HG03432 (cell line): ENCODE measurements around the gene CSF1.
"Not testable (repeated sequence)": the region's sequence is repeated elsewhere in the genome, so short reads cannot be mapped to it uniquely, and the experiment has no call there.

Source experiments
- ATAC-seq: cut with Tn5 transposase; IDR thresholded peaks from one replicate; pipeline ENCODE4 v1.9.1; 2021; ENCODE audit warnings: mild to moderate bottlenecking, moderate library complexity; ENCODE audit not compliant: unreplicated experiment

CSF1 gene

GRCh38 chr1:109917768-109918606, 7.3 kb downstream of the CSF1 start:
- no peak for ATAC-seq

DNA sequence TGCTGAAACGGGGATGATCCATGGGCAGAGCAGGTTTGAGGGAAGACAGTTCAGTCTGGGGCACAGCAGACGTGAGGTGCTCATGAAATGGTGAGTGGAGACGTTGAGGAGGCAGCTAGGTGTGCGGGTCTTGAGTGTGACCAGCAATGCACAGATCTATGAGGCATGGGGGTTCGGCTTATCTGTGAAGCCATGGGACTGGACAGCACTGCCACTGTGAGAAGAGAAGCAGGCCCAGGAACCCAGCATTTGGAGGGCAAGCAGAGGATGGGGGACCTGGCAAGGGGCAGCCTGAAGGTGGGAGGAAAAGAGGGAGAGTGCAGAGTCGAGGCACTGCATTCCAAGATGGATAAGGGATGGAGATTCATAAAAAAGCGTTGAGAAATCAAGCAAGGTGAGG, 8.0 kb downstream of the CSF1 start:
- ATAC-seq: no peak

DNA sequence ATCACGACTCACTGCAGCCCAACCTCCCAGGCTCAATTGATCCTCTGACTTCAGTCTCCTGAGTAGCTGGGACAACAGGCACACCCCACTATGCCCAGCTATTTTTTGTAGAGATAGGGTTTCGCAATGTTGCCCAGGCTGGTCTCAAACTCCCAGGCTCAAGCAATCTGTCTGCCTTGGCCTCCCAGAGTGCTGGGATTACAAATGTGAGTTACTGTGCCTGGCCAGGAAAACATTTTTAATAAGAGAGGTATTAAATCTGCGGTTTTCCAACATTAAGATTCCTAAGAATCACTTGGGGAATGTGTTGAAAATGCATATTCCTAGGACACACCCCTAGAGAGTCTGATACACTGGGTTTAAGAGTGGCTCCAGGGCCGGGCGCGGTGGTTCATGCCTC, 8.7 kb downstream of the CSF1 start:
- ATAC-seq: no peak

- not testable (repeated sequence) for ATAC-seq
Measured at GRCh38 chr1:109920391-109920790, 9.7 kb downstream of the CSF1 start.

DNA sequence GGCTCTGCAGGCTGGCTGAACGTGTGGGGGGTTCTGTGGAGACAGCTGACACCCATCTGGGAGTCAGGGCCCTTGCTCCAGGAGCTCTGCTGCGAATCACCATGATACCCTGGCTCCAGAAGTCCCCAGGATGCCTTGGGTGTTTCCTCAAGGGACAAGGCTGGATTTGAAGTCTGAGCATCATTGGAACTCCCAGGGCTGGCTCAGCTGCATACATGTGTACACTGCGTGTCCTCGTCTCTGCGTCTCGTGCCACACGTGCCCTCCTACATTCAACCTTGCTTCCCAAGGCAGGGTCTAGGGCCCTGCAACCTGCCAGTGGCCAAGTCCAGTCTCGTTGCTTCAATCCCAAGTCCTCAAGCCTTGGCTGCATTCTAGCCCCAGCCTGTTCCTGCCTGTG, 11.7 kb downstream of the CSF1 start:
- no peak for ATAC-seq

- no peak for ATAC-seq
Measured at GRCh38 chr1:109923131-109923945, 12.7 kb downstream of the CSF1 start.

DNA sequence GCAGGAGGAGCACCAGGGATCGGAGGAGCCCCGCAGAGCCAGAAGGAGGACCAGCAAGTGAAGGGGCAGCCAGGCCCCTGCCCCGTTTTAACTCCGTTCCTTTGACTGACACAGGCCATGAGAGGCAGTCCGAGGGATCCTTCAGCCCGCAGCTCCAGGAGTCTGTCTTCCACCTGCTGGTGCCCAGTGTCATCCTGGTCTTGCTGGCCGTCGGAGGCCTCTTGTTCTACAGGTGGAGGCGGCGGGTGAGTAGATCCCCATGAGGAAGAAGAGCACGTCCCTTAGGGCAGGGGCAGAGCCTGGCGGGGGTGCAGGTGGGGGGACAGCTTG, 13.3 kb downstream of the CSF1 start:
- no peak for ATAC-seq

GRCh38 chr1:109924316-109924715, 13.7 kb downstream of the CSF1 start:
- ATAC-seq: no peak

DNA sequence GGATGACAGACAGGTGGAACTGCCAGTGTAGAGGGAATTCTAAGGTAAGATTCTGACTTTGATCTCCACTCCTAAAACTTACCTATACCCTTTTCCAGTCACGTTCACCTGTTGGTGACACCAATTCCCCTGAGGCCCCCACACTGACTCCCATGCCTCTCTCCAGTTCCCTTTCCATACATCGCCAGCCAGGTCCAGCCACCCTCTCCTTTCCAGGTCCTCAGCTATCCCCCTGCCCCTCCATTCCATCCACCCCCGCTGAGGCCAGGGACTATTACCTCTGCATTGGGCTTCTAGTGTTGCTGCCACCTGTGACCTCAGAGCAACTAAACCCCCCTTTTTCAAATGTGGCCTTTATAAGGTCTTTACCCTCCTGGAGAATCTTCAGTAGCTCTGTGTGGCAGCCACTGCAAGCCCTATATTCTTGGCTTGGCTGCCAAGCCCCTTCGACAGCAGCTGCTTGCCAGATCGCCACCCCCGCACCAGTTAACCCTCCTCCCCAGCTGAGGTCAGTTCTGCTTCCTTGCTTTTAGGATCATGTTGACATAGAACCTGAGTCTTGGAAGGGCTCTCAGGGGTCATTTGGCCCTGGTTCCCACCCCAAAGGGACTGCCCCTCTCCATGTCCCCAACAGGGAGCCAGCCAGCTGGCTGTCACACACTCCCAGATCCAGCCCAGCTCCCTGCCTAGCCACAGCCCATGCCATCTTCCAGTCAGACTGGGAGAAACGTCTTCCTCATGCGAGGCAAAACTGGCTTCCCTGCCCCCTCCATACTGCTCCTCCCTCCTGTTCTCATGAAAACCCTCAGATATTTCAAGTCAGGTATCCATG, 14.7 kb downstream of the CSF1 start:
- ATAC-seq: no peak

DNA sequence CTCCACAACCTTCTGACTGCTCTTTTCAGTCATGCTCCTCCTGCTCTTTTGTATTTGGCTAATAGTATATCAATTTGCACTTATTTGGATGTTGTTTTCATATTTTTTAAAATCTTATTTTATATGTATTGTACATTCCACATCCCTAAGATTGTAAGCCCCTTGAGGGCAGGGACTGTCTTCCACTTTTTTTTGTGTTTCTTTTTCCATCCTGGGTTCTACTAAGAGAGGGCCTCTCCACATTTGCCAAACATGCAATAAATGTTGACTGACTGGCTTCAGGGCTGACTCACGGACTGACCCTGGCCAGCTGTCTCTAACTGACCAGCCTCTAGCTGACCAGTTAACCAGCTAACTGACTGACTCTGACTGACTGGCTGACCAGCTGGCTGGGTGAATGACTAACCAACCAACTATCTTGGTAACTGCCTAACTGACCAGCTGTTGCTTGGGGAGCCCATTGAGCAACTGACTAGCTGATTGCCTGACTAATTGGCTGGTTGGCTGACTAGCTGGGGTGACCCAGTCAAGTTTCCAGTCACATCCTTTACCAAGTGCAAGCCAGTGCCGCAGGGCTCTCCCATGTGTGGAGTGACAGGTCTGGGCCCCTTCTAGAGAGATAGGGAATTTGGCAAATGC, 16.1 kb downstream of the CSF1 start:
- ATAC-seq: no peak

DNA sequence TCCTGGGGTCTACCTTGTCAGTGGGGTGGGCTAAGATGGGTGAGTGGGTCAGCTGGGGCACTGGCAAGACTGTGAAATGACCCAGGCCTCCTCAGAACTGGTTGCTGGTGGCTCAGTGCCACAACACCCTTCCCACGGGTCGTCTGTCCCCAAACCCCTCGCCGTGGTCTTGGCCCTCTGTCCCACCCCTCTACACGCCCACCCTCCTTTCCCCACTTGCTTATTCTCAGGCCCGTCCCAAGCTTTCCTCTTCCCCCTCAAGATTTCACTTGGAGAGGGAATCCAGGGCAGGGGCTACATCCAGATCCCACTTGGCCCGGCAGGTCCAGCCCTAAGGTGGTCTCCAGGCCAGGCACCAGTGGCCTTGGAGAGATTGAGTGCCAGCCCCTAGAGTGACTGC, 16.7 kb downstream of the CSF1 start:
- no peak for ATAC-seq

GRCh38 chr1:109927911-109928321, 17.3 kb downstream of the CSF1 start:
- no peak for ATAC-seq

DNA sequence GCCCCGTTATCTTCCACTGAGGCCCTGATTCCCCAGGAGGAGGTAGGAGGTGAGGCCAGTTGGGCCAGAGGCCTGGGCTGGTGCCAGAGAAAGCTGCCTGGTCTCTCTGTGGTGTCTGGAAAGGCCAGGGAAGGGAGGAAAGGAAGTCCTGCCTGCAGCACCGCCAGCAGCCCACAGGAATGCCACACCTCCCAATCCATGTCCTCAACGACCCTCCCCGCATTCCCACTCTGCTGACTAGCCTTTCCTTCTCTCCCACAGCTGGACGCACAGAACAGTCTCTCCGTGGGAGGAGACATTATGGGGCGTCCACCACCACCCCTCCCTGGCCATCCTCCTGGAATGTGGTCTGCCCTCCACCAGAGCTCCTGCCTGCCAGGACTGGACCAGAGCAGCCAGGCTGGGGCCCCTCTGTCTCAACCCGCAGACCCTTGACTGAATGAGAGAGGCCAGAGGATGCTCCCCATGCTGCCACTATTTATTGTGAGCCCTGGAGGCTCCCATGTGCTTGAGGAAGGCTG, 18.0 kb downstream of the CSF1 start:
- ATAC-seq: no peak

DNA sequence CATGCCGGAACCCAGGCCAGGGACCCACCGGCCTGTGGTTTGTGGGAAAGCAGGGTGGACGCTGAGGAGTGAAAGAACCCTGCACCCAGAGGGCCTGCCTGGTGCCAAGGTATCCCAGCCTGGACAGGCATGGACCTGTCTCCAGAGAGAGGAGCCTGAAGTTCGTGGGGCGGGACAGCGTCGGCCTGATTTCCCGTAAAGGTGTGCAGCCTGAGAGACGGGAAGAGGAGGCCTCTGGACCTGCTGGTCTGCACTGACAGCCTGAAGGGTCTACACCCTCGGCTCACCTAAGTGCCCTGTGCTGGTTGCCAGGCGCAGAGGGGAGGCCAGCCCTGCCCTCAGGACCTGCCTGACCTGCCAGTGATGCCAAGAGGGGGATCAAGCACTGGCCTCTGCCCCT, 18.5 kb downstream of the CSF1 start:
- ATAC-seq: no peak

DNA sequence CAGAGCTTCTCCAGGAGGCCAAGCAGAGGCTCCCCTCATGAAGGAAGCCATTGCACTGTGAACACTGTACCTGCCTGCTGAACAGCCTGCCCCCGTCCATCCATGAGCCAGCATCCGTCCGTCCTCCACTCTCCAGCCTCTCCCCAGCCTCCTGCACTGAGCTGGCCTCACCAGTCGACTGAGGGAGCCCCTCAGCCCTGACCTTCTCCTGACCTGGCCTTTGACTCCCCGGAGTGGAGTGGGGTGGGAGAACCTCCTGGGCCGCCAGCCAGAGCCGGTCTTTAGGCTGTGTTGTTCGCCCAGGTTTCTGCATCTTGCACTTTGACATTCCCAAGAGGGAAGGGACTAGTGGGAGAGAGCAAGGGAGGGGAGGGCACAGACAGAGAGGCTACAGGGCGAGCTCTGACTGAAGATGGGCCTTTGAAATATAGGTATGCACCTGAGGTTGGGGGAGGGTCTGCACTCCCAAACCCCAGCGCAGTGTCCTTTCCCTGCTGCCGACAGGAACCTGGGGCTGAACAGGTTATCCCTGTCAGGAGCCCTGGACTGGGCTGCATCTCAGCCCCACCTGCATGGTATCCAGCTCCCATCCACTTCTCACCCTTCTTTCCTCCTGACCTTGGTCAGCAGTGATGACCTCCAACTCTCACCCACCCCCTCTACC, 19.1 kb downstream of the CSF1 start:
- no peak for ATAC-seq

DNA sequence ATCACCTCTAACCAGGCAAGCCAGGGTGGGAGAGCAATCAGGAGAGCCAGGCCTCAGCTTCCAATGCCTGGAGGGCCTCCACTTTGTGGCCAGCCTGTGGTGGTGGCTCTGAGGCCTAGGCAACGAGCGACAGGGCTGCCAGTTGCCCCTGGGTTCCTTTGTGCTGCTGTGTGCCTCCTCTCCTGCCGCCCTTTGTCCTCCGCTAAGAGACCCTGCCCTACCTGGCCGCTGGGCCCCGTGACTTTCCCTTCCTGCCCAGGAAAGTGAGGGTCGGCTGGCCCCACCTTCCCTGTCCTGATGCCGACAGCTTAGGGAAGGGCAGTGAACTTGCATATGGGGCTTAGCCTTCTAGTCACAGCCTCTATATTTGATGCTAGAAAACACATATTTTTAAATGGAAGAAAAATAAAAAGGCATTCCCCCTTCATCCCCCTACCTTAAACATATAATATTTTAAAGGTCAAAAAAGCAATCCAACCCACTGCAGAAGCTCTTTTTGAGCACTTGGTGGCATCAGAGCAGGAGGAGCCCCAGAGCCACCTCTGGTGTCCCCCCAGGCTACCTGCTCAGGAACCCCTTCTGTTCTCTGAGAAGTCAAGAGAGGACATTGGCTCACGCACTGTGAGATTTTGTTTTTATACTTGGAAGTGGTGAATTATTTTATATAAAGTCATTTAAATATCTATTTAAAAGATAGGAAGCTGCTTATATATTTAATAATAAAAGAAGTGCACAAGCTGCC, 19.8 kb downstream of the CSF1 start:
- ATAC-seq: no peak

GRCh38 chr1:109931189-109931731, 20.6 kb downstream of the CSF1 start:
- ATAC-seq: no peak

- ATAC-seq: no peak
Measured at GRCh38 chr1:109931911-109932636, 21.4 kb downstream of the CSF1 start.

DNA sequence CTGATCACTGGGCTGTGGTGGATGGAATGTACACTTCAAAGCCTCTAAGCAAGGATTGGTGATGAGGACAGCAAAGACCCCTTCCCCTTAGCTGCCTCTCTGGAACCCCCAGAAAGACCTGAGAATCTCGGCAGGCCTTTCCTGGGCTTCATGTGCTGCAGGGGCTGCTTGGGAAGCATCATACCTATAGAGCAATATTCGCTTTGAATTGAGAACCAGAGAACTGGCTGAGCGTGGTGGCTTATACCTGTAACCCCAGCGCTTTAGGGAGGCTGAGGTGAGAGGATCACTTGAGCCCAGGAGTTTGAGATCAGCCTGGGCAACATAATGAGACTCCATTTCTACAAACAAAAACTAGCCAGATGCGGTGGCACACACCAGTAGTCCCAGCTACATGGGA, 22.0 kb downstream of the CSF1 start:
- ATAC-seq: no peak
